ENCODE results near the gene ADRB2.
"Not testable (repeated sequence)": the region's sequence is repeated elsewhere in the genome, so short reads cannot be mapped to it uniquely, and the experiment has no call there.

DNA sequence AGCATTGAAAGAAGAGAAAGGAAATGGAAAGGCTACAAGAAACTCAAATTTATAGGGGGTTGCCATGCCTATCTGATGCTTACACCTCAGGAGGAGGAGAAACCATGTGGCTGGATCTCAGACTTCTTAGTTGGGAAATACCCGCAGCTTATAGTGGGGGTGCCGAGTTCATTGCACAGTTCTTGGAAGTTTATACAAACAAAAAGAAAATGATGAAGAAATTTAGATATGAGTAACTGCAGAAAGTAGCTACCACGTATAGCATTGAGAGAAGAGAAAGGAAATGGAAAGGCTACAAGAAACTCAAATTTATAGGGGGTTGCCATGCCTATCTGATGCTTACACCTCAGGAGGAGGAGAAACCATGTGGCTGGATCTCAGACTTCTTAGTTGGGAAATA, 23.0 kb upstream of the ADRB2 start:
- not testable (repeated sequence) for TF ChIP-seq POLR2A (IDR thresholded peaks at IDR 0.05)
- TF ChIP-seq, protein P1, sequence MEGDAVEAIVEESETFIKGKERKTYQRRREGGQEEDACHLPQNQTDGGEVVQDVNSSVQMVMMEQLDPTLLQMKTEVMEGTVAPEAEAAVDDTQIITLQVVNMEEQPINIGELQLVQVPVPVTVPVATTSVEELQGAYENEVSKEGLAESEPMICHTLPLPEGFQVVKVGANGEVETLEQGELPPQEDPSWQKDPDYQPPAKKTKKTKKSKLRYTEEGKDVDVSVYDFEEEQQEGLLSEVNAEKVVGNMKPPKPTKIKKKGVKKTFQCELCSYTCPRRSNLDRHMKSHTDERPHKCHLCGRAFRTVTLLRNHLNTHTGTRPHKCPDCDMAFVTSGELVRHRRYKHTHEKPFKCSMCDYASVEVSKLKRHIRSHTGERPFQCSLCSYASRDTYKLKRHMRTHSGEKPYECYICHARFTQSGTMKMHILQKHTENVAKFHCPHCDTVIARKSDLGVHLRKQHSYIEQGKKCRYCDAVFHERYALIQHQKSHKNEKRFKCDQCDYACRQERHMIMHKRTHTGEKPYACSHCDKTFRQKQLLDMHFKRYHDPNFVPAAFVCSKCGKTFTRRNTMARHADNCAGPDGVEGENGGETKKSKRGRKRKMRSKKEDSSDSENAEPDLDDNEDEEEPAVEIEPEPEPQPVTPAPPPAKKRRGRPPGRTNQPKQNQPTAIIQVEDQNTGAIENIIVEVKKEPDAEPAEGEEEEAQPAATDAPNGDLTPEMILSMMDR (IDR thresholded peaks at IDR 0.05), result not testable (repeated sequence)

Measured in heart left ventricle (tissue), 13 donors.